ENCODE data around the gene SLC30A2.
A peak's percentile ranks its signal among the peaks of the same experiment; 100 is the strongest.

Gene SLC30A2

GRCh38 chr1:26035203-26035958, 10.5 kb downstream of the SLC30A2 start:
- no peak for TF ChIP-seq HDGF (IDR thresholded peaks at IDR 0.05; ENCODE audit: borderline replicate concordance)
- peak; percentile 89 for TF ChIP-seq L3MBTL2 (conservative IDR thresholded peaks at IDR 0.05)
- POLR2A ChIA-PET = interaction anchor here (0.6 to 2.0 kb wide), 12 partner anchors 8 to 397 kb away, joined by 3 to 14 read pairs (median 4); partner anchors contain the start of genes CEP85, DHDDS and PDIK1L
- CTCF ChIA-PET = interaction anchor here (0.6 to 1.8 kb wide), 14 partner anchors 8 to 134 kb away, joined by 3 to 22 read pairs (median 4); partner anchors contain the start of genes C1orf232, SLC30A2 and ZNF593
- DNase-seq (ENCODE audit: extremely low spot score) = peak; percentile 97

- no peak for TF ChIP-seq ZNF384 (IDR thresholded peaks at IDR 0.05)
- TF ChIP-seq FOXA1 (IDR thresholded peaks at IDR 0.05) = no peak
- TF ChIP-seq BHLHE40 (IDR thresholded peaks at IDR 0.05; ENCODE audit: borderline replicate concordance) = no peak
- TF ChIP-seq PKNOX1 (IDR thresholded peaks at IDR 0.05) = no peak
- TF ChIP-seq SP1 (IDR thresholded peaks at IDR 0.05) = no peak
- TF ChIP-seq FOXK2 (IDR thresholded peaks at IDR 0.05) = no peak
- no peak for TF ChIP-seq FOXM1 (IDR thresholded peaks at IDR 0.05; ENCODE audit: borderline replicate concordance)
- TF ChIP-seq NFRKB (IDR thresholded peaks at IDR 0.05) = no peak
- no peak for TF ChIP-seq L3MBTL2 (conservative IDR thresholded peaks at IDR 0.05)
- TF ChIP-seq ELF4 (IDR thresholded peaks at IDR 0.05) = no peak
- no peak for TF ChIP-seq SUZ12 (IDR thresholded peaks at IDR 0.05)
- TF ChIP-seq CTBP1 (IDR thresholded peaks at IDR 0.05; ENCODE audit: borderline replicate concordance) = no peak
- no peak for TF ChIP-seq LEF1 (IDR thresholded peaks at IDR 0.05; ENCODE audit: borderline replicate concordance)
- no peak for TF ChIP-seq TARDBP (IDR thresholded peaks at IDR 0.05)
- TF ChIP-seq HDGF (IDR thresholded peaks at IDR 0.05; ENCODE audit: borderline replicate concordance) = no peak
- ChIA-PET CTCF (interaction anchor here (0.6 to 1.4 kb wide), 8 partner anchors 8 to 135 kb away, joined by 3 to 6 read pairs (median 3); partner anchors contain the start of gene C1orf232), POLR2A (interaction anchor here (0.6 to 2.0 kb wide), 11 partner anchors 10 to 397 kb away, joined by 3 to 14 read pairs (median 4); partner anchors contain the start of genes CEP85, DHDDS, PAFAH2 and PDIK1L)
- peak; percentile 34 for DNase-seq (ENCODE audit: extremely low spot score)
Observed at GRCh38 chr1:26034504-26035202, 11.3 kb downstream of the SLC30A2 start.

- no peak for DNase-seq (ENCODE audit: extremely low spot score)
- ChIA-PET CTCF (interaction anchor here (0.6 kb wide), 1 partner anchor 138 kb away, joined by 5 read pairs; no protein-coding TSS in a partner anchor), POLR2A (no interaction called here)
- TF ChIP-seq FOXA1 (IDR thresholded peaks at IDR 0.05) (no peak), SUZ12 (IDR thresholded peaks at IDR 0.05) (no peak), L3MBTL2 (conservative IDR thresholded peaks at IDR 0.05) (no peak), HDGF (IDR thresholded peaks at IDR 0.05; ENCODE audit: borderline replicate concordance) (no peak), ARNT (IDR thresholded peaks at IDR 0.05) (no peak), FOXK2 (IDR thresholded peaks at IDR 0.05) (no peak), FOXM1 (IDR thresholded peaks at IDR 0.05; ENCODE audit: borderline replicate concordance) (no peak), SP1 (IDR thresholded peaks at IDR 0.05) (no peak), TARDBP (IDR thresholded peaks at IDR 0.05) (no peak), BHLHE40 (IDR thresholded peaks at IDR 0.05; ENCODE audit: borderline replicate concordance) (no peak), LEF1 (IDR thresholded peaks at IDR 0.05; ENCODE audit: borderline replicate concordance) (no peak), PKNOX1 (IDR thresholded peaks at IDR 0.05) (no peak), NFRKB (IDR thresholded peaks at IDR 0.05) (no peak), ELF4 (IDR thresholded peaks at IDR 0.05) (no peak), ZNF384 (IDR thresholded peaks at IDR 0.05) (no peak), CTBP1 (IDR thresholded peaks at IDR 0.05; ENCODE audit: borderline replicate concordance) (no peak)
Observed at GRCh38 chr1:26032656-26033357, 13.1 kb downstream of the SLC30A2 start.

GRCh38 chr1:26031611-26032220, 14.2 kb downstream of the SLC30A2 start:
- DNase-seq (ENCODE audit: extremely low spot score) = no peak
- TF ChIP-seq ELF4 (IDR thresholded peaks at IDR 0.05) (no peak), TARDBP (IDR thresholded peaks at IDR 0.05) (no peak), SP1 (IDR thresholded peaks at IDR 0.05) (no peak), NFRKB (IDR thresholded peaks at IDR 0.05) (no peak), BHLHE40 (IDR thresholded peaks at IDR 0.05; ENCODE audit: borderline replicate concordance) (no peak), FOXA1 (IDR thresholded peaks at IDR 0.05) (no peak), L3MBTL2 (conservative IDR thresholded peaks at IDR 0.05) (no peak), ZNF384 (IDR thresholded peaks at IDR 0.05) (no peak), FOXK2 (IDR thresholded peaks at IDR 0.05) (no peak), CTBP1 (IDR thresholded peaks at IDR 0.05; ENCODE audit: borderline replicate concordance) (no peak), HDGF (IDR thresholded peaks at IDR 0.05; ENCODE audit: borderline replicate concordance) (no peak), SUZ12 (IDR thresholded peaks at IDR 0.05) (no peak), LEF1 (IDR thresholded peaks at IDR 0.05; ENCODE audit: borderline replicate concordance) (no peak), FOXM1 (IDR thresholded peaks at IDR 0.05; ENCODE audit: borderline replicate concordance) (no peak), PKNOX1 (IDR thresholded peaks at IDR 0.05) (no peak), ARNT (IDR thresholded peaks at IDR 0.05) (no peak)
- ChIA-PET POLR2A (no interaction called here), CTCF (no interaction called here)

Data from HEK293T (cell line).